ENCODE measurements around the gene SLC39A7.

- TF ChIP-seq CTCF (IDR thresholded peaks at IDR 0.05; ENCODE audit: low read length) (no peak), EZH2 (IDR thresholded peaks at IDR 0.05; ENCODE audit: borderline replicate concordance, low read length) (no peak)
These were observed 8.5 kb upstream of the SLC39A7 start, which contains the start of gene COL11A2 for GRCh38 chr6:33192105-33192646.
